CD4-positive, CD25-positive, alpha-beta regulatory T cell (primary cell): ENCODE data around the gene CD68. TPM values are rescaled to one million over a fixed set of nuclear protein-coding genes. Genes with fewer than 3 reads are reported as not detected.
"Not testable (repeated sequence)": the region's sequence is repeated elsewhere in the genome, so short reads cannot be mapped to it uniquely, and the experiment has no call there.

Experiments
- ATAC-seq, 2 donors: fragments of 150-1000 bp; cut with Tn5 transposase; one replicate each; pipeline ENCODE4 v1.10.0; 2021; ENCODE audit warnings: low read depth in 2 of 2, moderate number of reproducible peaks in 2 of 2, moderate library complexity in 1 of 2
- DNase-seq, 3 donors: peaks; one replicate each; pipeline versions ENCODE4 v3.0.0 to v3.0.0-alpha.2; 2012 to 2022; ENCODE audit warnings: mixed read lengths in 1 of 3
- H3K27ac ChIP-seq: one replicate; pipeline ENCODE4 v1.7.0; 2013; ENCODE audit warnings: mild to moderate bottlenecking, low read length; ENCODE audit not compliant: insufficient read depth, poor library complexity, severe bottlenecking
- H3K27me3 ChIP-seq: one replicate; pipeline ENCODE4 v1.7.0; 2013; ENCODE audit warnings: low read length; ENCODE audit not compliant: control insufficient read depth, insufficient read depth
- H3K36me3 ChIP-seq: one replicate; pipeline ENCODE4 v1.7.0; 2013; ENCODE audit warnings: mild to moderate bottlenecking, low read length, moderate library complexity; ENCODE audit not compliant: control insufficient read depth, insufficient read depth
- H3K4me1 ChIP-seq: 2 replicates; pipeline ENCODE4 v1.7.0; 2013; ENCODE audit warnings: mild to moderate bottlenecking, low read length; ENCODE audit not compliant: insufficient read depth, control insufficient read depth, poor library complexity, severe bottlenecking
- H3K4me3 ChIP-seq: one replicate; pipeline ENCODE4 v1.7.0; 2013; ENCODE audit warnings: low read depth, mild to moderate bottlenecking, low read length, moderate library complexity
- H3K9me3 ChIP-seq, 2 experiments: 1 replicate in 1 of 2; 2 replicates in 1 of 2; pipeline ENCODE4 v1.7.0; 2013; ENCODE audit warnings: low read length in 2 of 2, mild to moderate bottlenecking in 1 of 2, moderate library complexity in 1 of 2; ENCODE audit not compliant: control insufficient read depth in 2 of 2
- H3K27ac Mint-ChIP-seq, 3 donors: one replicate each; pipeline ENCODE4 v1.8.0; 2020 to 2022; ENCODE audit warnings: mild to moderate bottlenecking in 3 of 3, mixed read lengths in 3 of 3, moderate library complexity in 2 of 3
- H3K27me3 Mint-ChIP-seq: one replicate; pipeline ENCODE4 v1.8.0; 2022; ENCODE audit warnings: mild to moderate bottlenecking, mixed read lengths
- H3K36me3 Mint-ChIP-seq: one replicate; pipeline ENCODE4 v1.8.0; 2020; ENCODE audit warnings: mixed read lengths
- H3K4me1 Mint-ChIP-seq, 4 donors: one replicate each; pipeline ENCODE4 v1.8.0; 2020 to 2022; ENCODE audit warnings: mixed read lengths in 4 of 4, mild to moderate bottlenecking in 1 of 4
- H3K4me3 Mint-ChIP-seq, 4 donors: one replicate each; pipeline ENCODE4 v1.8.0; 2020 to 2022; ENCODE audit warnings: mild to moderate bottlenecking in 4 of 4, mixed read lengths in 4 of 4, moderate library complexity in 3 of 4
- H3K9me3 Mint-ChIP-seq, 7 donors: one replicate each; pipeline ENCODE4 v1.8.0; 2020 to 2022; ENCODE audit warnings: mixed read lengths in 7 of 7, mild to moderate bottlenecking in 3 of 7, moderate library complexity in 2 of 7
- polyA plus RNA-seq, 4 donors: library from polyadenylated mRNA; unstranded; fragments of 300-500 nt; fragmentation: Illumina TruSeq; gene quantifications; one replicate each; pipeline ENCODE4 v1.2.3, GENCODE V29; 2021
- total RNA-seq: library from RNA; stranded (reverse); gene quantifications from one replicate; pipeline ENCODE4 v1.2.3, GENCODE V29; 2022

The CD68 gene
- total and polyA plus RNA-seq, 5 donors from 2014 or later: 0.25 to 1.2 (median 0.77) TPM; not detected in 1

GRCh38 chr17:7613769-7614424 lies 34.5 kb downstream of the CD68 start:
- peak in 1 of 3 donors; percentile 28 for DNase-seq

GRCh38 chr17:7614425-7615264 lies 35.2 kb downstream of the CD68 start, which contains the start of gene FXR2:
FXR2 (minus strand) TSS chr17:7614897; CDS start chr17:7614532, 365 bp downstream.
- Mint-ChIP-seq H3K36me3 (peaks cover 4% of the 10 kb centered on the region), H3K4me1 (peaks cover 16 to 47% (median 36%) of the 10 kb centered on the region in 4 donors), H3K4me3 (peak within 1 kb of the TSS; percentile 91 to 97 (median 93)), H3K27ac (peak within 1 kb of the TSS; percentile 96 to 98 (median 97)), H3K27me3 (no peaks in the 10 kb centered on the region), H3K9me3 (no peaks in the 10 kb centered on the region)
- ATAC-seq: peak; percentile 92 to 94
- H3K4me3 ChIP-seq: peak within 1 kb of the TSS; percentile 87
- H3K27ac ChIP-seq: peak within 1 kb of the TSS; percentile 83
- no peaks in the 10 kb centered on the region for H3K36me3 ChIP-seq
- H3K9me3 ChIP-seq: no peaks in the 10 kb centered on the region
- peak; percentile 99 to 100 (median 99) for DNase-seq
- H3K4me1 ChIP-seq: peaks cover 29% of the 10 kb centered on the region
- no peaks in the 10 kb centered on the region for H3K27me3 ChIP-seq

More at GRCh38 chr17:7613769-7614424, 34.5 kb downstream of the CD68 start:
- Histone ChIP-seq H3K4me1 (peaks cover 29% of the 10 kb centered on the region), H3K36me3 (no peaks in the 10 kb centered on the region), H3K4me3 (peak overlapping the region; percentile 87), H3K9me3 (no peaks in the 10 kb centered on the region), H3K27ac (peak overlapping the region; percentile 73), H3K27me3 (no peaks in the 10 kb centered on the region)
- H3K27ac Mint-ChIP-seq: peak overlapping the region; percentile 82 to 96 (median 86)
- peaks cover 7% of the 10 kb centered on the region for H3K36me3 Mint-ChIP-seq
- H3K4me3 Mint-ChIP-seq: peak overlapping the region; percentile 84 to 94 (median 92)
- H3K27me3 Mint-ChIP-seq: no peaks in the 10 kb centered on the region
- H3K4me1 Mint-ChIP-seq: peaks cover 21 to 54% (median 41%) of the 10 kb centered on the region in 4 donors
- H3K9me3 Mint-ChIP-seq: no peaks in the 10 kb centered on the region
- ATAC-seq: no peak

GRCh38 chr17:7615265-7615747 lies 35.9 kb downstream of the CD68 start:
- Histone ChIP-seq H3K27ac (peak overlapping the region; percentile 83), H3K4me3 (peak overlapping the region; percentile 79), H3K9me3 (no peaks in the 10 kb centered on the region), H3K27me3 (no peaks in the 10 kb centered on the region), H3K4me1 (peaks cover 29% of the 10 kb centered on the region), H3K36me3 (no peaks in the 10 kb centered on the region)
- H3K4me1 Mint-ChIP-seq: peaks cover 14 to 43% (median 34%) of the 10 kb centered on the region in 4 donors
- ATAC-seq: peak; percentile 25 to 27
- H3K27me3 Mint-ChIP-seq: no peaks in the 10 kb centered on the region
- H3K9me3 Mint-ChIP-seq: no peaks in the 10 kb centered on the region
- DNase-seq: no peak
- H3K4me3 Mint-ChIP-seq: peak overlapping the region; percentile 91 to 97 (median 92)
- H3K36me3 Mint-ChIP-seq: peaks cover 4% of the 10 kb centered on the region
- peak overlapping the region; percentile 96 to 98 (median 97) for H3K27ac Mint-ChIP-seq

GRCh38 chr17:7618608-7619007 lies 39.2 kb downstream of the CD68 start:
- H3K36me3 Mint-ChIP-seq: no peaks in the 10 kb centered on the region
- Histone ChIP-seq H3K27ac (no peak overlapping the region), H3K27me3 (no peaks in the 10 kb centered on the region), H3K36me3 (no peaks in the 10 kb centered on the region), H3K9me3 (no peaks in the 10 kb centered on the region), H3K4me3 (no peak overlapping the region), H3K4me1 (peaks cover 5% of the 10 kb centered on the region)
- ATAC-seq (no peak), DNase-seq (no peak)
- H3K4me1 Mint-ChIP-seq: peaks cover 3 to 10% (median 5%) of the 10 kb centered on the region in 4 donors
- peak overlapping the region in 1 of 4 donors; percentile 14 for H3K4me3 Mint-ChIP-seq
- H3K27me3 Mint-ChIP-seq: no peaks in the 10 kb centered on the region
- H3K27ac Mint-ChIP-seq: peak overlapping the region in 1 of 3 donors; percentile 26
- H3K9me3 Mint-ChIP-seq: no peaks in the 10 kb centered on the region

GRCh38 chr17:7620835-7621234 lies 41.4 kb downstream of the CD68 start:
- DNase-seq: no peak
- Mint-ChIP-seq H3K4me3 (no peak overlapping the region), H3K36me3 (no peaks in the 10 kb centered on the region), H3K4me1 (no peaks in the 10 kb centered on the region), H3K27me3 (no peaks in the 10 kb centered on the region), H3K9me3 (no peaks in the 10 kb centered on the region), H3K27ac (no peak overlapping the region)
- Histone ChIP-seq H3K4me1 (no peaks in the 10 kb centered on the region), H3K27ac (no peak overlapping the region), H3K4me3 (no peak overlapping the region), H3K36me3 (no peaks in the 10 kb centered on the region), H3K9me3 (no peaks in the 10 kb centered on the region), H3K27me3 (no peaks in the 10 kb centered on the region)
- ATAC-seq: no peak

DNA sequence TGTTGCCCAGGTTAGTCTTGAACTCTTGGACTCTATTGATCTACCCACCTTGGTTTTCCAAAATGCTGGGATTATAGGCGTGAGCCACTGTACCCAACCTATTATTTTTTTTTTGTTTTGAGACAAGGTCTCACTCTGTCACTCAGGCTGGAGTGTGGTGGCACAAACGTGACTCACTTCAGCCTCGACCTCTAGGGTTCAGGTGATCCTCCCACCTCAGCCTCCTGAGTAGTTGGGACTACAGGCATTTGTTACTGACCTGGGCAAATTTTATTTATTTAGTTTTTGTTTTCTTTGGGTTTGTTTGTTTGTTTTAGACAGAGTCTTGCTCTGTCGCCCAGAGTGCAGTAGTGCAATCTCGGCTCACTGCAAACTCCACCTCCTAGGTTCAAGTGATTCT lies 44.2 kb downstream of the CD68 start:
- Mint-ChIP-seq H3K27ac (no peak overlapping the region), H3K36me3 (no peaks in the 10 kb centered on the region), H3K9me3 (no peaks in the 10 kb centered on the region), H3K4me3 (peak overlapping the region in 1 of 4 donors; percentile 63), H3K27me3 (no peaks in the 10 kb centered on the region), H3K4me1 (peaks cover 0 to 16% (median 13%) of the 10 kb centered on the region in 4 donors)
- no peak for DNase-seq
- no peak overlapping the region for H3K4me3 ChIP-seq
- H3K9me3 ChIP-seq: no peaks in the 10 kb centered on the region
- no peaks in the 10 kb centered on the region for H3K27me3 ChIP-seq
- peaks cover 17% of the 10 kb centered on the region for H3K4me1 ChIP-seq
- no peak for ATAC-seq
- no peaks in the 10 kb centered on the region for H3K36me3 ChIP-seq
- no peak overlapping the region for H3K27ac ChIP-seq

DNA sequence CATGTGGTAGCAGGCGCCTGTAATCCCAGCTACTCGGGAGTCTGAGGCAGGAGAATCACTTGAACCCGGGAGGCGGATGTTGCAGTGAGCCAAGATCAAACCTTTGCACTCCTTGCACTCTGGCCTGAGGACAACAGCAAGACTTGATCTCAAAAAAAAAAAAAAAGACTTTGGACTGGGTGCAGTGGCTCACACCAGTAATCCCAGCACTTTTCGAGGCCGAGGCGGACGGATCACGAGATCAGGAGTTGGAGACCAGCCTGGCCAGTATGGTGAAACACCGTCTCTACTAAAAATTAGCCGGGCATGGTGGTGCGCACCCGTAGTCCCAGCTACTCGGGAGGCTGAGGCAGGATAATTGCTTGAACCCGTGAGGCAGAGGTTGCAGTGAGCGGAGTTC lies 46.3 kb downstream of the CD68 start:
- not testable (repeated sequence) for H3K4me3 ChIP-seq, H3K36me3 Mint-ChIP-seq, H3K9me3 Mint-ChIP-seq, DNase-seq, H3K27me3 ChIP-seq, H3K27me3 Mint-ChIP-seq, H3K27ac Mint-ChIP-seq, H3K36me3 ChIP-seq, H3K27ac ChIP-seq, ATAC-seq, H3K9me3 ChIP-seq
- peaks cover 17% of the 10 kb centered on the region for H3K4me1 ChIP-seq
- Mint-ChIP-seq H3K4me1 (peaks cover 0 to 19% (median 13%) of the 10 kb centered on the region in 4 donors), H3K4me3 (peak overlapping the region; percentile 41 to 93 (median 82))
